Hepatocyte (in vitro differentiated cells): Measurements from ENCODE around the gene BCAN. TPM values are rescaled to one million over a fixed set of nuclear protein-coding genes. Genes with fewer than 3 reads are reported as not detected.
"Not testable (repeated sequence)": the region's sequence is repeated elsewhere in the genome, so short reads cannot be mapped to it uniquely, and the experiment has no call there.

ENCODE experiments used
- DNase-seq: peaks from one replicate; pipeline ENCODE4 v3.0.0-alpha.2; 2016; ENCODE audit warnings: low spot score
- H2AFZ ChIP-seq: fragments of 200-600 bp; sonication (generic); 2 replicates; pipeline ENCODE4 v1.6.0; 2016; ENCODE audit warnings: antibody characterized with exemption, mild to moderate bottlenecking
- H3K27ac ChIP-seq: fragments of 200-600 bp; sonication (generic); 2 replicates; pipeline ENCODE4 v1.5.1; 2016; ENCODE audit warnings: mild to moderate bottlenecking
- H3K27me3 ChIP-seq: fragments of 200-600 bp; sonication (generic); 2 replicates; pipeline ENCODE4 v1.6.1; 2016
- H3K36me3 ChIP-seq: fragments of 200-600 bp; sonication (generic); replicated peaks from 2 replicates; pipeline ENCODE4 v1.5.1; 2016; ENCODE audit warnings: low read depth; ENCODE audit not compliant: insufficient read depth
- H3K4me1 ChIP-seq: fragments of 200-600 bp; sonication (generic); 2 replicates; pipeline ENCODE4 v1.5.1; 2016; ENCODE audit warnings: mild to moderate bottlenecking, moderate library complexity; ENCODE audit not compliant: insufficient read depth
- H3K4me2 ChIP-seq: fragments of 200-600 bp; sonication (generic); 2 replicates; pipeline ENCODE4 v1.6.0; 2016
- H3K4me3 ChIP-seq: fragments of 200-600 bp; sonication (generic); 2 replicates; pipeline ENCODE4 v1.5.1; 2016; ENCODE audit warnings: mild to moderate bottlenecking
- H3K79me2 ChIP-seq: fragments of 200-600 bp; sonication (generic); 2 replicates; pipeline ENCODE4 v1.6.0; 2017; ENCODE audit warnings: mild to moderate bottlenecking
- H3K9me2 ChIP-seq: fragments of 200-600 bp; sonication (generic); replicated peaks from 2 replicates; pipeline ENCODE4 v1.6.0; 2017; ENCODE audit warnings: mild to moderate bottlenecking; ENCODE audit not compliant: insufficient read depth
- H3K9me3 ChIP-seq: fragments of 200-600 bp; sonication (generic); 2 replicates; pipeline ENCODE4 v1.5.1; 2016; ENCODE audit warnings: low read depth, mild to moderate bottlenecking
- H4K20me1 ChIP-seq: fragments of 200-600 bp; sonication (generic); 2 replicates; pipeline ENCODE4 v1.6.0; 2016; ENCODE audit warnings: mild to moderate bottlenecking; ENCODE audit not compliant: insufficient read depth, poor library complexity, severe bottlenecking
- EZH2 ChIP-seq: fragments of 200-600 bp; sonication (generic); IDR thresholded peaks from 2 replicates; pipeline ENCODE4 v1.6.1; 2016; ENCODE audit warnings: antibody characterized with exemption, mild to moderate bottlenecking, borderline replicate concordance
- EZH2phosphoT487 ChIP-seq: fragments of 200-600 bp; sonication (generic); IDR thresholded peaks from one replicate; pipeline ENCODE4 v1.6.1; 2018; ENCODE audit warnings: antibody characterized with exemption, mild to moderate bottlenecking, low read depth, moderate library complexity; ENCODE audit not compliant: unreplicated experiment, severe bottlenecking
- WGBS: methylation state at CpG from one replicate; pipeline ENCODE4 v1.1.6; 2016; ENCODE audit warnings: low lambda C conversion rate; ENCODE audit errors: missing lambda C conversion rate; 5-methylcytosine and 5-hydroxymethylcytosine counted together
- polyA plus RNA-seq: library from polyadenylated mRNA; unstranded; fragments of >200 nt; fragmentation: Nextera tagmentation; extraction: Ambion mirVana; gene quantifications from 2 replicates; pipeline ENCODE4 v1.2.1, GENCODE V29; 2016
- total RNA-seq: library from RNA; depleted of rRNA; stranded (reverse); fragments of >200 nt; gene quantifications from 2 replicates; pipeline ENCODE4 v1.2.3, GENCODE V29; 2014
- TF ChIP-seq, protein P1 (sequence below): fragments of 200-600 bp; sonication (generic); IDR thresholded peaks from 2 replicates; pipeline ENCODE4 v1.5.1; 2016; ENCODE audit warnings: antibody characterized with exemption, mild to moderate bottlenecking; ENCODE audit not compliant: poor library complexity

Gene BCAN
- total and polyA plus RNA-seq, 2 experiments from 2014 or later, result 0.03 TPM; not detected in 1

- peak; percentile 85 for DNase-seq
- Histone ChIP-seq H3K9me2 (no peaks in the 10 kb centered on the region), H3K27me3 (no peaks in the 10 kb centered on the region), H3K79me2 (no peaks in the 10 kb centered on the region), H2AFZ (no peak overlapping the region), H3K4me1 (no peaks in the 10 kb centered on the region), H4K20me1 (no peaks in the 10 kb centered on the region), H3K36me3 (no peaks in the 10 kb centered on the region), H3K4me2 (no peak overlapping the region), H3K4me3 (no peak overlapping the region), H3K9me3 (no peaks in the 10 kb centered on the region), H3K27ac (no peak overlapping the region)
- TF ChIP-seq EZH2 (no peak), EZH2phosphoT487 (no peak)
- TF ChIP-seq, protein P1, sequence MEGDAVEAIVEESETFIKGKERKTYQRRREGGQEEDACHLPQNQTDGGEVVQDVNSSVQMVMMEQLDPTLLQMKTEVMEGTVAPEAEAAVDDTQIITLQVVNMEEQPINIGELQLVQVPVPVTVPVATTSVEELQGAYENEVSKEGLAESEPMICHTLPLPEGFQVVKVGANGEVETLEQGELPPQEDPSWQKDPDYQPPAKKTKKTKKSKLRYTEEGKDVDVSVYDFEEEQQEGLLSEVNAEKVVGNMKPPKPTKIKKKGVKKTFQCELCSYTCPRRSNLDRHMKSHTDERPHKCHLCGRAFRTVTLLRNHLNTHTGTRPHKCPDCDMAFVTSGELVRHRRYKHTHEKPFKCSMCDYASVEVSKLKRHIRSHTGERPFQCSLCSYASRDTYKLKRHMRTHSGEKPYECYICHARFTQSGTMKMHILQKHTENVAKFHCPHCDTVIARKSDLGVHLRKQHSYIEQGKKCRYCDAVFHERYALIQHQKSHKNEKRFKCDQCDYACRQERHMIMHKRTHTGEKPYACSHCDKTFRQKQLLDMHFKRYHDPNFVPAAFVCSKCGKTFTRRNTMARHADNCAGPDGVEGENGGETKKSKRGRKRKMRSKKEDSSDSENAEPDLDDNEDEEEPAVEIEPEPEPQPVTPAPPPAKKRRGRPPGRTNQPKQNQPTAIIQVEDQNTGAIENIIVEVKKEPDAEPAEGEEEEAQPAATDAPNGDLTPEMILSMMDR, result peak; percentile 74
- 37% methylated on average over 7 of the region's 7 CpGs for whole genome bisulfite sequencing
Measured at GRCh38 chr1:156608036-156608674, 33.8 kb upstream of the BCAN start.

GRCh38 chr1:156608981-156609380, 32.9 kb upstream of the BCAN start:
- Histone ChIP-seq H3K4me3 (no peak overlapping the region), H3K9me3 (no peaks in the 10 kb centered on the region), H3K9me2 (no peaks in the 10 kb centered on the region), H3K79me2 (no peaks in the 10 kb centered on the region), H3K4me1 (no peaks in the 10 kb centered on the region), H3K36me3 (no peaks in the 10 kb centered on the region), H4K20me1 (no peaks in the 10 kb centered on the region), H2AFZ (no peak overlapping the region), H3K27me3 (no peaks in the 10 kb centered on the region), H3K4me2 (no peak overlapping the region), H3K27ac (no peak overlapping the region)
- WGBS, result 52% methylated on average over 6 of the region's 6 CpGs
- DNase-seq, result peak; percentile 62
- TF ChIP-seq, protein P1, result peak; percentile 49
- no peak for TF ChIP-seq EZH2phosphoT487

DNA sequence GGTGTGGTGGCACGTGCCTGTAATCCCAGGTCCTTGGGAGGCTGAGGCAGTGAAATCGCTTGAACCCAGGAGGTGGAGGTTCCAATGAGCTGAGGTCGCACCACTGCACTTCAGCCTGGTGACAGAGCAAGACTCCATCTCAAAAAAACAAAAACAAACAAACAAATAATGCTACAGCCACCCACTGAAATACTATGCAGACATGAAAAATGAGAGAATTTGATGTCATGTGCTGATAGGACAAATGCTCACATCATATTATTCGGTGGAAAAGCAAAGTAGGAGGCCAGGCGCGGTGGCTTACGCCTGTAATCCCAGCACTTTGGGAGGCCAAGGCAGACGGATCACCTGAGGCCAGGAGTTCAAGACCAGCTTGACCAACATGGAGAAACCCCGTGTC, 31.8 kb upstream of the BCAN start:
- H3K4me3 ChIP-seq, H3K27me3 ChIP-seq, DNase-seq, H3K79me2 ChIP-seq, H3K4me1 ChIP-seq, H3K27ac ChIP-seq, H2AFZ ChIP-seq, H3K9me3 ChIP-seq, H3K36me3 ChIP-seq, H3K4me2 ChIP-seq, H4K20me1 ChIP-seq, H3K9me2 ChIP-seq: not testable (repeated sequence)
- 88% methylated on average over 9 of the region's 9 CpGs for WGBS

DNA sequence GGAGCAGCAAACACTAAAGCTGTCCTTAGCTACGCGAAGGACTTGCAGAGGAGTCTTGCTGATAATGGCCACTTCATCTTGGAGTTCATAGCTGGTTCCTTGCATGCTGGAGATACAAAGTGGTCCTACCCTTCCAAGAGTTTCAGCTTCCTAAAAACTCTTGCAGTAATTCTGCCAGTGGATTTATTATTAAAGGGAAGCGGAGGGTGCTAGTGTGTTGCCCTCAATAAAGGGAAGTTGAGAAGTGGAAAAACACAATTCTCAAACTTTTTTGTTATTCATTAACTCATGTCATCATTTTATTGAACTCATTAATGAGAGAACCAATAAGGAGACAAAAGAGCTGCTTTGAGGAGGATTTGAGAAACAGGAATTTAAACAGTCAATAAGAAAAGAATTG, 29.3 kb upstream of the BCAN start:
- Histone ChIP-seq H3K4me2 (peak overlapping the region; percentile 4), H4K20me1 (no peaks in the 10 kb centered on the region)

More for the DNA sequence above, 29.3 kb upstream of the BCAN start:
- Histone ChIP-seq H3K27me3 (no peaks in the 10 kb centered on the region), H3K4me3 (no peak overlapping the region), H3K9me2 (no peaks in the 10 kb centered on the region), H3K27ac (peak overlapping the region; percentile 43), H3K4me1 (peaks cover 11% of the 10 kb centered on the region), H2AFZ (no peak overlapping the region), H3K79me2 (no peaks in the 10 kb centered on the region), H3K9me3 (no peaks in the 10 kb centered on the region), H3K36me3 (no peaks in the 10 kb centered on the region)
- TF ChIP-seq EZH2phosphoT487 (no peak), EZH2 (no peak)
- TF ChIP-seq, protein P1, result no peak
- 48% methylated on average over 3 of the region's 3 CpGs for WGBS
- DNase-seq, result no peak
